ENCODE data around the gene NTN1. TPM values are rescaled to one million over a fixed set of nuclear protein-coding genes. Genes with fewer than 3 reads are reported as not detected.

NTN1 gene
- total RNA-seq, 2 experiments from 2014 or later = 0.28 TPM; not detected in 1

GRCh38 chr17:9266697-9267117, 245.4 kb downstream of the NTN1 start:
- DNase-seq = no peak
- Mint-ChIP-seq H3K9me3 (ENCODE audit: low read depth) (no peaks in the 10 kb centered on the region), H3K27ac (no peak overlapping the region), H3K27me3 (no peaks in the 10 kb centered on the region), H3K4me3 (no peak overlapping the region), H3K36me3 (no peaks in the 10 kb centered on the region), H3K4me1 (no peaks in the 10 kb centered on the region)
- CTCF ChIA-PET = no interaction called here
- ATAC-seq = no peak

- no peak for DNase-seq
- no peak for ATAC-seq
- Mint-ChIP-seq H3K4me3 (no peak overlapping the region), H3K36me3 (no peaks in the 10 kb centered on the region), H3K27me3 (no peaks in the 10 kb centered on the region), H3K27ac (no peak overlapping the region), H3K9me3 (ENCODE audit: low read depth) (no peaks in the 10 kb centered on the region), H3K4me1 (peaks cover 2% of the 10 kb centered on the region)
- CTCF ChIA-PET = no interaction called here
These were observed 247.2 kb downstream of the NTN1 start for GRCh38 chr17:9268546-9268945.

DNA sequence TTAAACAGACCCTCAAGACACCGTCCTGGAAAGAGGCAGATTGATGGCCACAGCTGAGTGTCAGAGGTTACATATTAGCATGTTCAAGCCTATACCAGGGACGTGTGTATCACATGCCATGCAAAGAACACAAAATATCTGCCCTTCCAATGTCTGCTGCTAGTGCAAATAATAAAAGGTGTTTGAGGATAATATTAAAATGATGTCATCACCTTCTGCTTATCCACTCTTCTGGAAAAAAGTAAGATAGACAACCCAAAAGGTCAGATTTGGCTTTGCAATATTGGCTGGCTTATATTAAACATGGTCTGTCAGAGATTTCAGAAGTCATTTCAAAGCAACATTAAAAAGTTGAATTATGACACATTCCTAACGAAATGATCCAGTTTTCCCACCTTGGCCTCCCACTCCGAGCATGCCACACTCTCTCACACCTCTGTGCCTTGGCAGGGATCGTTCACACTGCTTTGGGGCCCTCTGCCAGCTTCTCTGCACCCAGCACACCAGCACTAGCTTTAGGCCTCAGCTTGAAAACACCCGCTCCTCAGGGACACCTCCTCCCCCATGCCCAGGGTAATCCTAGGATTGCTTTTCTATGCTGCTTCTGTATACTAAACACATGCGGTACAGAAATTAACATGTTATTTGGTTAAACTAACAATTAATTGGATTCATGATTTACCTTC, 248.2 kb downstream of the NTN1 start:
- CTCF ChIA-PET = no interaction called here
- Mint-ChIP-seq H3K36me3 (no peaks in the 10 kb centered on the region), H3K27ac (no peak overlapping the region), H3K4me1 (peaks cover 9% of the 10 kb centered on the region), H3K9me3 (ENCODE audit: low read depth) (no peaks in the 10 kb centered on the region), H3K27me3 (no peaks in the 10 kb centered on the region), H3K4me3 (no peak overlapping the region)
- ATAC-seq (no peak), DNase-seq (no peak)

- no peak overlapping the region for H3K4me3 Mint-ChIP-seq
- H3K27ac Mint-ChIP-seq = no peak overlapping the region
- no peaks in the 10 kb centered on the region for H3K36me3 Mint-ChIP-seq
- H3K27me3 Mint-ChIP-seq = no peaks in the 10 kb centered on the region
- DNase-seq = no peak
- H3K4me1 Mint-ChIP-seq = peaks cover 13% of the 10 kb centered on the region
- H3K9me3 Mint-ChIP-seq (ENCODE audit: low read depth) = no peaks in the 10 kb centered on the region
- CTCF ChIA-PET = no interaction called here
- ATAC-seq = no peak
These were observed 249.6 kb downstream of the NTN1 start for GRCh38 chr17:9270921-9271320.

DNA sequence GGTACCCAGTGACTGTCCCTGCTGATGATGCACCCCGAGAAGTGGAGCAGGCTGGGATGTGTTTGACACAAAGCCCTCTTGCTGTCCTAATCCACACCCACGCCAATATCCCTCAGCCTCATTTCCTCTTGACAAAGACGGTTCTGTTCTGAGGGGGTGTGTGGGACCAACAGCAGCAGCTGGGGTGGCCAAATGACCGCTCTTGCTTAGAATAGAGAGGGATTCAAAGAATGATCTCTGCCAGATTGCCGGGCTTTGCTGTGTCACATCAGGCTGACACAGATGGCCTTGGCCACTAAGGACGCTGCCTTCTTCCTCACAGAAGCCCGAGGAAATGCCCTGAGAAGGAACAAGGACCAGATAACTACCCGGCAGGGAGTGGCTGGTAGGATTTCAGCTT, 250.7 kb downstream of the NTN1 start:
- Mint-ChIP-seq H3K4me1 (peaks cover 13% of the 10 kb centered on the region), H3K9me3 (ENCODE audit: low read depth) (no peaks in the 10 kb centered on the region), H3K36me3 (no peaks in the 10 kb centered on the region), H3K27me3 (no peaks in the 10 kb centered on the region), H3K4me3 (no peak overlapping the region), H3K27ac (no peak overlapping the region)
- no peak for ATAC-seq
- CTCF ChIA-PET = interaction anchor here (1.5 kb wide), 1 partner anchor 131 kb away, joined by 3 read pairs; no protein-coding TSS in a partner anchor
- no peak for DNase-seq

DNA sequence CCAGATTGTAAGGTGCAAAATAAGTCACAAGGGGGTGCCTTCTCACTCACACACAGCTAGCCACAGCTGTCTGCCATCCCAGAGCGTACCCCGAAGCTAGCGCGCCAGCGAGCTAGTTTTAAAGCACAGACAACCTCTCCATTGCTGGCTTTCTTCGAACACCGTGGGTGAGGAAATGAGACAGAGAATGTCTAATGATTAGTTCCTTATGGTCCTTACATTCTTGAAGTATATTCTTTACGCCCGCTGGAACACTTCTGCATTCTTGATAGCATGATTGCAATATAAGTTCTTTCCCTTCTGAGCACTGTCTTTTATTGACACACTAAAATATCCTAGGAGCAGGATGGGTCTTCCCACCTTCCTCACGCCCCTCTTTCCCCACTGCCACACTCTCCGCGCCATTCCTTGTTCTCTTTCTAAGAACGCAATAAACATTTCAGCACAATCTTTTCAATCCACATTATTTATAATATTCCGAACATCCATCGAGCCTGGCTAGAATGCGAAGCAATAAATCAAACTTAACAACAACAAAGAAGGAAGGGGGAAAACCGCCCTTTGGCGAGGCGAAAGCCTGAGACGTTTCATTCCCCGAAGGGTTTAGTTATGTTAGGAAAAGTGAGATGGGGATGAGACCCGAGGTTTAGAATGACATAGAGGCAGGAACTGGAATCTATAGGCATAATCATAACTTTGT, 251.3 kb downstream of the NTN1 start:
- no peak for ATAC-seq
- peaks cover 2% of the 10 kb centered on the region for H3K36me3 Mint-ChIP-seq
- no peaks in the 10 kb centered on the region for H3K27me3 Mint-ChIP-seq
- H3K9me3 Mint-ChIP-seq (ENCODE audit: low read depth) = no peaks in the 10 kb centered on the region
- CTCF ChIA-PET = interaction anchor here (1.5 kb wide), 1 partner anchor 130 kb away, joined by 3 read pairs; no protein-coding TSS in a partner anchor
- no peak overlapping the region for H3K27ac Mint-ChIP-seq
- H3K4me1 Mint-ChIP-seq = peaks cover 13% of the 10 kb centered on the region
- no peak overlapping the region for H3K4me3 Mint-ChIP-seq
- DNase-seq = no peak

- no peaks in the 10 kb centered on the region for H3K27me3 Mint-ChIP-seq
- H3K27ac Mint-ChIP-seq = peak overlapping the region; percentile 42
- no peaks in the 10 kb centered on the region for H3K9me3 Mint-ChIP-seq (ENCODE audit: low read depth)
- H3K4me3 Mint-ChIP-seq = no peak overlapping the region
- peak; percentile 43 for DNase-seq
- peaks cover 13% of the 10 kb centered on the region for H3K4me1 Mint-ChIP-seq
- CTCF ChIA-PET = interaction anchor here (0.6 to 1.5 kb wide), 3 partner anchors 9 to 159 kb away, joined by 3 read pairs; no protein-coding TSS in a partner anchor
- H3K36me3 Mint-ChIP-seq = peaks cover 2% of the 10 kb centered on the region
- ATAC-seq = peak; percentile 51
These were observed 252.4 kb downstream of the NTN1 start for GRCh38 chr17:9273428-9274391.

GRCh38 chr17:9274973-9275372, 253.7 kb downstream of the NTN1 start:
- DNase-seq (no peak), ATAC-seq (no peak)
- Mint-ChIP-seq H3K27ac (no peak overlapping the region), H3K36me3 (peaks cover 2% of the 10 kb centered on the region), H3K4me1 (peaks cover 13% of the 10 kb centered on the region), H3K27me3 (no peaks in the 10 kb centered on the region), H3K4me3 (no peak overlapping the region), H3K9me3 (ENCODE audit: low read depth) (no peaks in the 10 kb centered on the region)
- CTCF ChIA-PET = no interaction called here

GRCh38 chr17:9279893-9280292, 258.6 kb downstream of the NTN1 start:
- DNase-seq (no peak), ATAC-seq (no peak)
- Mint-ChIP-seq H3K27ac (no peak overlapping the region), H3K9me3 (ENCODE audit: low read depth) (no peaks in the 10 kb centered on the region), H3K27me3 (no peaks in the 10 kb centered on the region), H3K36me3 (peaks cover 2% of the 10 kb centered on the region), H3K4me3 (no peak overlapping the region), H3K4me1 (peaks cover 4% of the 10 kb centered on the region)
- CTCF ChIA-PET = interaction anchor here (0.5 to 1.6 kb wide), 2 partner anchors 12 to 181 kb away, joined by 3 to 6 read pairs; no protein-coding TSS in a partner anchor

DNA sequence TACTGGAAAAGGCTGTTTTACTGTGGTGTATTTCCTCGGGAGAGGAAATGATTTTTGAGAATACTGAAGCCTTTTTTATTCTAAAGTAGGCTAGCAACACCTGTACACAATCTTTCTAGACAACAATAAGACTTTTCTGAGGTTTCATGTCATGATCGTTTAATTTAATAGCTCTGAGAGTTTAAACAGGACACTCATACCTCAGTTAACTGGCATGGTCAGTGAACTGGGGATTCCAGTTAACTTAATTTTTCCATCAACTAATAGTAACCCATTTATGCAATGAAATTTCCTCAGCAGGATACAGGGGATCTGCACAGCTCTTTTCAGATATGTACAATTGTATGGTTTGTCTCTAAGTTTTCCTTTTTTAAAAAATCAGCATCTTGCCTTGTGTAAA, 262.6 kb downstream of the NTN1 start:
- Mint-ChIP-seq H3K9me3 (ENCODE audit: low read depth) (no peaks in the 10 kb centered on the region), H3K36me3 (no peaks in the 10 kb centered on the region), H3K4me1 (peaks cover 4% of the 10 kb centered on the region), H3K27me3 (no peaks in the 10 kb centered on the region), H3K4me3 (no peak overlapping the region), H3K27ac (no peak overlapping the region)
- DNase-seq = no peak
- ATAC-seq = no peak
- CTCF ChIA-PET = no interaction called here

DNA sequence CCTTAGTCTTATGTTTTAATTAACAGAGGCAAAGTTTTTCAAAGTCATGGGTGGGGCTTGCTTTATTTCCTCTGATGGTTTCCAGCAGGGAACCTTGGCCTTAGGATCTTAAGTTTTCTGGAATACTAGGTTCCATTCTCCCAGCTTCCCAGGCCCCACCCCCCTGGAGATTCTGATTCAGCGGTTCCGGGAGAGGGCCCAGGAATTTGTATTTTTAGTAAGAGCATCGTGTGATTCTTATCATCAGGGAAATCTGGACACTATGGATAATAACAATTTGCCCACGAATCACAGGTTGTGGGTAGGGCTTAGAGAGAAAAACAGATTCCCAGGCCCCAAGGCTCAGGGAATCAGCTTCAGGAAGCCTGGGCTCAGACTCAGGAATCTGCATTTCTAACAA, 263.6 kb downstream of the NTN1 start:
- peaks cover 13% of the 10 kb centered on the region for H3K4me1 Mint-ChIP-seq
- no peaks in the 10 kb centered on the region for H3K27me3 Mint-ChIP-seq
- ATAC-seq (no peak), DNase-seq (peak; percentile 3)
- no peak overlapping the region for H3K4me3 Mint-ChIP-seq
- no peak overlapping the region for H3K27ac Mint-ChIP-seq
- CTCF ChIA-PET = no interaction called here
- no peaks in the 10 kb centered on the region for H3K9me3 Mint-ChIP-seq (ENCODE audit: low read depth)
- no peaks in the 10 kb centered on the region for H3K36me3 Mint-ChIP-seq

- CTCF ChIA-PET = interaction anchor here (0.6 kb wide), 1 partner anchor 183 kb away, joined by 3 read pairs; no protein-coding TSS in a partner anchor
- Mint-ChIP-seq H3K36me3 (no peaks in the 10 kb centered on the region), H3K9me3 (ENCODE audit: low read depth) (no peaks in the 10 kb centered on the region), H3K27me3 (no peaks in the 10 kb centered on the region), H3K4me3 (no peak overlapping the region), H3K4me1 (peaks cover 17% of the 10 kb centered on the region), H3K27ac (no peak overlapping the region)
- no peak for ATAC-seq
- DNase-seq = peak; percentile 12
These were observed 264.5 kb downstream of the NTN1 start for GRCh38 chr17:9285602-9286427.
